Sciatic nerve (tissue), 2 donors: ENCODE data around the gene ZNF398. TPM values are rescaled to one million over a fixed set of nuclear protein-coding genes. Genes with fewer than 3 reads are reported as not detected.
"Not testable (repeated sequence)": the region's sequence is repeated elsewhere in the genome, so short reads cannot be mapped to it uniquely, and the experiment has no call there.

Source experiments
- ATAC-seq: fragments of 200-7000 bp; cut with Tn5 transposase; one replicate; pipeline ENCODE4 v1.9.1; 2020; ENCODE audit warnings: mild to moderate bottlenecking, moderate library complexity
- DNase-seq: peaks from one replicate; pipeline ENCODE4 v3.0.0-alpha.2; 2020; ENCODE audit warnings: low spot score
- intact Hi-C: fragments of 100-400 bp; cut with DNase I; formaldehyde crosslinking; loops from one replicate; pipeline ENCODE4 v1.14.2; 2022
- total RNA-seq: library from RNA; stranded (reverse); fragmentation: NEBNext Ultra II Directional; extraction: Animal tissue kit (Norgen Biotek cat#: 25700); gene quantifications from one replicate; pipeline ENCODE4 v1.2.1, GENCODE V29; 2021
- donor health status: DM: no; HTN: no; CAD: no.
- donor health status: DM: no; HTN: no; CAD: no.

The ZNF398 gene
- total RNA-seq: 17.3 TPM

GRCh38 chr7:149147072-149147751, at the start of gene ZNF398:
TSS of gene ZNF398 (plus strand) at chr7:149147453. CDS start at chr7:149147743, 290 bp downstream.
- intact Hi-C loops: no loop called here
- ATAC-seq (peak; percentile 92), DNase-seq (peak; percentile 83)

- DNase-seq (no peak), ATAC-seq (no peak)
- intact Hi-C loops: loop anchor here (10.0 kb wide), 1 partner anchor 94 kb away; no protein-coding TSS in a partner anchor
Measured at GRCh38 chr7:149099058-149099457, 48.2 kb upstream of the ZNF398 start.

GRCh38 chr7:149100821-149101220, 46.4 kb upstream of the ZNF398 start:
- DNase-seq: no peak
- intact Hi-C loops: no loop called here
- no peak for ATAC-seq

- intact Hi-C loops: no loop called here
- ATAC-seq (no peak), DNase-seq (no peak)
Measured at GRCh38 chr7:149102666-149103065, 44.6 kb upstream of the ZNF398 start.

- ATAC-seq: no peak
- intact Hi-C loops: no loop called here
- no peak for DNase-seq
Measured at GRCh38 chr7:149103424-149103823, 43.8 kb upstream of the ZNF398 start.

- ATAC-seq: no peak
- no peak for DNase-seq
- intact Hi-C loops: no loop called here
Measured at GRCh38 chr7:149104214-149104613, 43.0 kb upstream of the ZNF398 start.

GRCh38 chr7:149104749-149105148, 42.5 kb upstream of the ZNF398 start:
- intact Hi-C loops: no loop called here
- DNase-seq (no peak), ATAC-seq (no peak)

- DNase-seq (no peak), ATAC-seq (no peak)
- intact Hi-C loops: no loop called here
Measured at GRCh38 chr7:149109969-149110368, 37.3 kb upstream of the ZNF398 start.

- DNase-seq (no peak), ATAC-seq (no peak)
- intact Hi-C loops: no loop called here
Measured at GRCh38 chr7:149125189-149125862, 21.9 kb upstream of the ZNF398 start.

- ATAC-seq: peak; percentile 96
- intact Hi-C loops: no loop called here
- DNase-seq: peak; percentile 96
Measured at GRCh38 chr7:149125863-149126661, 21.2 kb upstream of the ZNF398 start, which contains the start of gene ZNF425. TSS of gene ZNF425 (minus strand) at chr7:149126324. CDS start at chr7:149126213, 111 bp downstream.

GRCh38 chr7:149126662-149127266, 20.5 kb upstream of the ZNF398 start:
- peak; percentile 72 for DNase-seq
- ATAC-seq: peak; percentile 51
- intact Hi-C loops: no loop called here

- intact Hi-C loops: no loop called here
- DNase-seq (no peak), ATAC-seq (no peak)
Measured at GRCh38 chr7:149130572-149131198, 16.6 kb upstream of the ZNF398 start.

- DNase-seq: no peak
- ATAC-seq: no peak
- intact Hi-C loops: no loop called here
Measured at GRCh38 chr7:149133028-149133710, 14.1 kb upstream of the ZNF398 start.

- intact Hi-C loops: no loop called here
- no peak for DNase-seq
- no peak for ATAC-seq
Measured at GRCh38 chr7:149136118-149136517, 11.1 kb upstream of the ZNF398 start.

GRCh38 chr7:149140831-149141230, 6.4 kb upstream of the ZNF398 start:
- no peak for ATAC-seq
- intact Hi-C loops: no loop called here
- no peak for DNase-seq

- intact Hi-C loops: no loop called here
- ATAC-seq: no peak
- DNase-seq: no peak
Measured at GRCh38 chr7:149141893-149142292, 5.4 kb upstream of the ZNF398 start.

GRCh38 chr7:149144436-149144922, 2.8 kb upstream of the ZNF398 start:
- DNase-seq, intact Hi-C loops, ATAC-seq: not testable (repeated sequence)
